Stimulated activated CD4-positive, alpha-beta T cell treated with anti-CD3 and anti-CD28 coated beads, TNF-alpha, amount 100 ng/mL, for 1 hour (primary cell): Measurements from ENCODE around the gene LAMA2.

Experiments
- DNase-seq, 3 donors: peaks; one replicate each; pipeline ENCODE4 v3.0.0-alpha.2; 2020; ENCODE audit warnings: low read depth in 3 of 3, low spot score in 1 of 3

Gene LAMA2

DNA sequence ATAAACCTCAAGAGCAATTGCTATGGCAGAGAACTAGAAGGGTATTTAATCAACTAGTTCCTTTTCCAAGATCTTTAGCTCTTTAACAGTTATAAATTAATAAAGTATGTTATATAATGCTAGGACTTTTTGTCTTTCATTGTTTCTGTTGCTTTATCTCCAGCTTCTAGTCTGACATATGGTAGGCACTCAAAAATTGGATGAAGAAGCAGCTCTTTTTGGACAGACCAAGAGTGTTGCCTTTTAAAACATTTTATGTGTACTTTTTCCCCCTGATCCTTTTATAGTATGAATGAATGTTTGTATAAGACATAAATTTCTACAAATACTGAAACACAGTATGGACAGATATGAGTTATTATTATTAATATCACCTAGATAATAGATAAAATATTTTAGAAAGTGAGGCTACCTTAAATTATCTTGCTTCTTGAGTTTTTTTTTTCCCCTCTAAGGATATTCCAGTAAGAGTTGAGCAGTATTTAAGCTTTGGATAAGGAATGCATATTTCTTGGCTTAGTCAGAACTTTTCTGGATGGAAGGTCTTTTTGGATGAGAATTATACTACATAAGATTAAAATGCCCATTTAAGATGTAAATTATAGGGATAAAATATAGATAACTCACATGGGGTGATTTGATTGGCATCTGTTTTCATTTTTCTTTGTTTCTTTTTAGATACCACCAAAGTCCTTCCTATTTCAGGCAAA, 16.6 kb downstream of the LAMA2 start:
- DNase-seq: no peak

DNA sequence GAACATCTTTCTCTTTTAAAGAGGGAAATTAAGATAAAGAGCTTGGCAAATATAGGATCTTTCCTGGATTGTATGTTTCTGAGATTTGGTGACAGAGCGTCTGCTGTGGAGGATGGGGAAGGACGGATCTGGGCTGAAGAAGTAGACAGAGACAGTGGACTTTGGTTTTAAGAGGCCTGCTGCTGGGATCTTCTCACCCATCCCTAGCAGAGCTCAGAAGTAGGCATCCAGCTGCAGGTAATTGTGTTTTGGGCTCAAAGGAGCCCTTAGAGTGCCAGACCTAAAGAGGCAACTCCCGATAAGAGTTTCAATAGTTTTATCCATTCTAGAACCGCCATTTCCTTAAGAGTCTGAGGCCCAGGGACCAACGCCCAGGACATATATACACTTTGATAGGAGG, 20.8 kb downstream of the LAMA2 start:
- DNase-seq: no peak

DNA sequence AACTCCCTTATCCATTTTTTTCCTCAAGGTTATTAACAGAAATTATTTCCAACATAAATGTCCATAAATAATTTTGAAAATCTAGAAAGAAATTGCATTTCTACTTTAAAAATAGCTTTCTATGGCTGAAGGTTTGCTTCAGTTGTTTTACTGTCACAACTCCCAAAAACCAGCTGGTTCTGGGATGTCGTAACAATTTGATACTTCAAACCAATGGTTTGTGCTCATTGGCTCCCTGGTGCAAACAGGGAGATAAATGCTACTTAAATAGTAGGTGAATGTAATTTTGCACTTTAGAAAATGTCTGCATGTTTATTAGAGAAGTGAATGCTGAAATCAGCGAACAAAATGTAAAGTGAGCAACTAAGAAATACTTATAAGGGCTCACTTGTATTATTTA, 31.1 kb downstream of the LAMA2 start:
- no peak for DNase-seq

- no peak for DNase-seq
Measured at GRCh38 chr6:128918886-128919285, 35.9 kb downstream of the LAMA2 start.

DNA sequence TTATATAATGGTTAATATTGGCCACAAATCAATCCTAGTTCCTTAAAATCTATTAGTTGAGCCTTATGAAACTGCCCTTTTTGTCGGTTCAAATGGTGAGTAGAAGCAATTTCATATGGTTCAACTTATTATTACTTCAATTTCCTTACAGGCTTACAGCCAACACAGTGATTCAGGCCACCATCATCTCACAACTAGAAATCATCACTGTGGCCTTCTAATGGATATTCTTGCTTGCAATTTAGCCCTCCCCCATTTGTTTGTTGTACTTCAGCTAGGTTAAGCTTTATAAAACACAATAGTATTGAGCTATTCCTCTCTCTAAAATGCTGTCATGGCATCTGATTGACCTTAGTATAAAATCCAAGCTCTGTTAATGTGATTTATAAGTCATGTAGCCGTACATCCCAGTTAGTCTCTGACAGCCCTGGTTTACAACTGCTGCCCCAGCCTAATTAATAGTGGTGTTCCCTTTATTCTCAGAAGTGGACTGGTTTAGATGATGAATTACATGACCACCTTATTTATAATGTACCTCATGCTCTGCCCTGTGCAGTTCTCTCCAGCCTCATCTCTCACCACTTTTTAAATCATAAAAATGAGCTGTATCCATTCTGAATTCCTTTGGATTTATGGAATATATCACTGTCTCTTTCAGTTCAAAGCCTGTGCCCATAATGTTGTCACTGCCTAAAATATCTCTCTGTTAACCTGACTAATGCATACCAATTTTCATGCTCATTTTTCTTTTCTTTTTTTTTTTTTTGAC, 36.7 kb downstream of the LAMA2 start:
- no peak for DNase-seq

GRCh38 chr6:128925765-128926164, 42.8 kb downstream of the LAMA2 start:
- no peak for DNase-seq

- DNase-seq: no peak
Measured at GRCh38 chr6:128929869-128930268, 46.9 kb downstream of the LAMA2 start.

GRCh38 chr6:128930321-128930720, 47.4 kb downstream of the LAMA2 start:
- no peak for DNase-seq

- DNase-seq: no peak
Measured at GRCh38 chr6:128932061-128932460, 49.1 kb downstream of the LAMA2 start.

DNA sequence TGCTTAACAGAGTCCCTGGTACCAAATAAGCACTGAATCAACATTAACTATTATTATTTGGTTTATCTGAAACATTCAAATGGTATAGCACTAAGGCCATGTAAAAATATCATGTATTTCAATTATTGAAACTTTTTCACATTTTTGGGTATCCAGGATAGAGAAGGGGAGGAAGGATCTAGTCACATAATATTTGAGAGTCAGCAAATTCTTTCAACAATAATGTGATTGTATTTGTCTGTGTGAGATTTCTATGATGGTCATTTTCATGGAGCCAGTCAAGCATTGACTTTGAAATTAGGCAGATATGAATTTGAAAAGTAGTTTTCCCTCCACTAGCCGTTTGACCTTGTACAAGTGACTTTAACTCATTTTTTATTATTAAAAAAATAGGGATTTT, 67.9 kb downstream of the LAMA2 start:
- DNase-seq: no peak

DNA sequence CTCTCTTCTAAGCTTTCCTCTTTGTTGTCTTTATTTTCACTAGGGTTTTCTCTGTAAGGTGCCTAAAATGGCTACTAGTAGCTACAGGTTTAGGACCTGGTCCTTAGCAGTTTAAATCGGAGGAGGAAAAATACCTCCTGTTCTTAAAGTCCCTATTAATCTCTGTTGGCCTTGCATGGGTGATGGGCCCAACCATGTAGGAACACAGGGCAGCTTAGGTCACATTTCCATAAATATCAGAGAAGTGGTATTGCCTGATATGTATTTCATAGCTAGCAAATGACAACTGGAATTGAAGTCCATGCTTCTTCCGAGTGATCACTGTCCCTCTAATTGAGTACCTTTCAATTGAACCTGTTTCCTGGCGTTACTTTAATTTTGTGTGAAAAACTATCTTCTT, 70.0 kb downstream of the LAMA2 start:
- no peak for DNase-seq

DNA sequence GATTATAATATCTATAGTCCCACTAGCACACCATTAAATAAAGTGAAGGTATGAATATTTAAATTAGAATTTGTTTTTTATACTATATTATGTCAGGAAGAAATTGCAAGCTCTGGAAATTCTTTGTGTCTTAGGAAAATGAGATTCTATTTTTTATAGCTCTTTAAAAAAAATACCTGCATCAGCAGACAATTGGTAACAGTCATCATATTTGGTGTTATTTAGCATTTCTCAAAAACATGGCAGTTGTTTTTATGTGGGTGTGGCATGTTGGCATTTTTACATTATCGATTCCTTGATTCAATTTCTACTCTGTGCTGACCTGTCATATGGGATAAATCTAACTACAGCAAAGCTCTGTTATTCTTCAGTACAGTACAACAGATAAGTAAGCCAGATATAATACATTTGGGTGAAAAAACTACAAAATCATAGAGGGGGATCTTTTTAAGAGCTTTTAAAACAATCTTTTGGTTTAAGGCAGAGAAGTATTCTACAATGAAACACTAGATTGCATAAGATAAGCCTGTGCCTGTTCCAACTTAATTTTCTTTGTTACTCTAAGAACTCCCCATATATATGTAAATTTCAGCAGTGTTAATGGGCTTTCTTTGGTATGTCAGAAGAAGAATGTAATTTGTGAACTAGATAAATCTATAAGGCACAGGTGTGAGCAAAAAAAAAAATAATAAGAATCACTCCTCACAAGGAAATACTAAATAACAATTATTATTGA, 71.5 kb downstream of the LAMA2 start:
- no peak for DNase-seq

- DNase-seq: no peak
Measured at GRCh38 chr6:128963561-128963960, 80.6 kb downstream of the LAMA2 start.

- DNase-seq: no peak
Measured at GRCh38 chr6:128964233-128964755, 81.4 kb downstream of the LAMA2 start.

GRCh38 chr6:128964771-128965170, 81.8 kb downstream of the LAMA2 start:
- DNase-seq: no peak

DNA sequence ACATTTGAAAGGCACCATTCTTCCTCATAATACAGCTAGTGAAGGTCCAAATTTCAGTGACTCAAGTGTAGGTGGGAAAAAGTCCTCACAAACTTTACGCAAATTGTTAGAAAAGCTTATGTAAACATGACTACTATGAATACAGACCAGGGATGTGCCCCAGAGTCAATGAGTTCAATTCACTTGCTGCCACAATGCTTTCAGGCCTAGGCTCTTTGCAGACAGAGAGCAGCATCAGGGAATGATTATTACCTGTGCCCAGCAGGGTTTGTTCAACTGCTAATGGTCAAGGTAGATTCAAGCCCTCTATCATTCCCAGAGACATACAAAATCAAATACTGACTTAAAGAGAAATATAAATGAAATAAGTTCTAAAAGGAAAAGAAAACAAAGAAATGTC, 84.0 kb downstream of the LAMA2 start:
- DNase-seq: no peak

DNA sequence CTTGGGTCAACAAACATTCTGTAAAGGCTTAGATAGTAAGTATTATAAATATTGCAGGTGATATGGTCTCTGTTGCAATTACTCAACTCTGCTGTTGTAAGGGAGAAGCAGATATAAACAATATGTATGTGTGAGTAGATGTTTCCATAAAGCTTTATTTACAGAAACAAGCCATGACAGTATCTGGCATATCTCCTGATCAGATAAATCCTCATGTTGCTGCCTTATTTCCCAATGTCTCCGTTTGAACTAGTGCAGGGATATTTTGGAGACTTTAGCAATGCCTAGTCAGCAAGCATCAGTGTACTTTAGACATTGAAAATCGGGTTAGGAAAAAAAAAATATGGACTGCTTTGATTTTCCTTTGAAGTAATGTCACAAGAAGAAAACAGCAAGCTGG, 96.1 kb downstream of the LAMA2 start:
- DNase-seq: no peak

- DNase-seq: no peak
Measured at GRCh38 chr6:128981716-128982115, 98.8 kb downstream of the LAMA2 start.

DNA sequence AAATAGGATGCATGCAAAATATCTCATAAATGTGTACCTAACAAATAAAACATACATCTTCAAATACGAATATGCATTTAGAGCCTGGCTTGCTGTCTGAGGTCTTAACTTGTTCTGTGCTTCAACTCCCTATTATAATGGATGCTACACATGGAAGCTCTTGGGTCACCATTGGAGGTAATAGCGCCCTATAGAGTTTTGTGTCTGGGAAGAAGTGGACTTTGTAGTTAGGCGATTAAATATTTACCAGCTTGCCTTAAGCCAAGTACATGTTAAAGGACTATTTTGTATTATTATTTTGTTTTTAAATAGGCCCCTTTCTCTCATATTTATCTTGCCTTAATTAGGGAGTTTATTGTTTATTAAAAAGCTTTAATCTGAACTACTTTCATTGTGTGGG, 107.4 kb downstream of the LAMA2 start:
- DNase-seq: no peak

GRCh38 chr6:128990915-128991314, 108.0 kb downstream of the LAMA2 start:
- DNase-seq: no peak

DNA sequence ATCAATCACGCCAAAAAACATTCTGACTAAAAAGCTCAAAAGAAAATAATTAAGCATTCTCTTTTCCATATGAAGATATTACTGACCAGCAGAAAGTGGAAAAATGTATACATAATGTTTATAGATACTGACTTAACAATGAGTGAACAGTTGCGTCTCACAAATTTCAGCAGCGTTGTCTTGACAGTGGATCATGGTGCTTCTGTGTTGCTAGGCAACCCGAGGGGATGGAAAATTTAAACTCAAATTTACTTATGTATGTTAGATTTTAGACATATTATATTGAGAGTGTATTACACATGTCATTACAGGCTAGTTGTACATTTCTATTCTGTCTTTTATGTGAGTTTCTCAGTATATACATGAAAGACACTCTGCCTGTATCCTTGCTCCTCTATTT, 110.2 kb downstream of the LAMA2 start:
- DNase-seq: no peak

- DNase-seq: no peak
Measured at GRCh38 chr6:128997880-128998279, 114.9 kb downstream of the LAMA2 start.
